ENCODE results near the gene ASIC4. TPM values are rescaled to one million over a fixed set of nuclear protein-coding genes. Genes with fewer than 3 reads are reported as not detected.

The ASIC4 gene
- total and polyA plus RNA-seq, 9 of the 15 experiments (the other 6 are each of a cell fraction or from before 2014, with no cell fraction given) = 0.07 to 19.2 (median 4.8) TPM

DNA sequence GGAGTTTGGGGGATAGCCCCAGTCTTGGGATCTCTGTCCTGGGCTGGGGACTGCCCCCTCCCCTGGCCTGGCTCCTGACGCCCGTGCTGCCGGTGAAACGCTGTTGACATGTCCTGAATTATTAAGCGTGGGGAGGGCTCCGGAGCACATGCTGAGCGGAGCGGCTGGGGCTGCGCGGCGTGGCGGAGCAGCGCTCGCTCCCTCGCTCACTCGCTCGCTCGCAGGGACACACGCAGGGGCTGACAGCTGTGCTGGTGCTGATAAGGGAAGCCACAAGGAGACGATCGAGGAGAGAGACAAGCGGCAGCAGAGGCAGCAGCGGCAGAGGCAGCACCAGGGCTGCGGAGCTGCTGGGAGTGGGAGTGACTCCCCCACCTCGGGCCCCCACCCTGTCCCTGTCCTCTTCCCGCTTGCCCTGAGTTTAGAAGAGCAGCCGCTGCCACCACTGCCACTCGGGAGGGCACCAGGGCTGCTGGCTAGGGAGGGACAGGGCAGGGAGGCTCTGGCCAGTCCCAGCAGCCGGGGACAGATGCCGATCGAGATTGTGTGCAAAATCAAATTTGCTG lies at the start of gene ASIC4 (continued):
- TF ChIP-seq NR1H2 (CRISPR knock-in tag; IDR thresholded peaks at IDR 0.05) (no peak), TRIM28 (IDR thresholded peaks at IDR 0.05) (no peak), ZNF77 (CRISPR knock-in tag; IDR thresholded peaks at IDR 0.05) (no peak), TSC22D4 (tag; IDR thresholded peaks at IDR 0.05) (no peak), BRD9 (IDR thresholded peaks at IDR 0.05; ENCODE audit: low read depth, partially characterized antibody) (no peak), NR4A1 (CRISPR knock-in tag; IDR thresholded peaks at IDR 0.05) (no peak), NR4A1 (tag; IDR thresholded peaks at IDR 0.05) (peak; percentile 67), KDM4B (IDR thresholded peaks at IDR 0.05; ENCODE audit: borderline replicate concordance in 2 of 2, low read depth in 1 of 2) (no peak; a peak in 1 of 4 replicates), KDM2B (CRISPR knock-in tag; IDR thresholded peaks at IDR 0.05) (no peak), POLR3G (IDR thresholded peaks at IDR 0.05; ENCODE audit: extremely low read depth, insufficient read length, insufficient replicate concordance) (no peak), ZNF780A (CRISPR knock-in tag; IDR thresholded peaks at IDR 0.05) (no peak), KAT7 (CRISPR knock-in tag; IDR thresholded peaks at IDR 0.05; ENCODE audit: borderline replicate concordance) (peak; percentile 81; the same call in 1 of the 2 replicates), NFATC3 (IDR thresholded peaks at IDR 0.05) (no peak), ZNF696 (CRISPR knock-in tag; conservative IDR thresholded peaks at IDR 0.05) (no peak), SRF (CRISPR knock-in tag; IDR thresholded peaks at IDR 0.05) (no peak; a peak in 1 of 4 replicates), MED1 (CRISPR knock-in tag; IDR thresholded peaks at IDR 0.05; ENCODE audit: borderline replicate concordance) (no peak), GTF2E2 (tag; IDR thresholded peaks at IDR 0.05) (no peak), STAT5A (IDR thresholded peaks at IDR 0.05; ENCODE audit: borderline replicate concordance, low read length) (peak; percentile 79), SREBF2 (CRISPR knock-in tag; IDR thresholded peaks at IDR 0.05) (no peak), FOXM1 (IDR thresholded peaks at IDR 0.05; ENCODE audit: low read depth) (peak; percentile 75), FOXM1 (CRISPR knock-in tag; IDR thresholded peaks at IDR 0.05; ENCODE audit: low read depth) (no peak), RNF2 (IDR thresholded peaks at IDR 0.05) (peak; percentile 97), PML (IDR thresholded peaks at IDR 0.05; ENCODE audit: low read length) (peak; percentile 87)
- TF ChIP-seq, protein P1, sequence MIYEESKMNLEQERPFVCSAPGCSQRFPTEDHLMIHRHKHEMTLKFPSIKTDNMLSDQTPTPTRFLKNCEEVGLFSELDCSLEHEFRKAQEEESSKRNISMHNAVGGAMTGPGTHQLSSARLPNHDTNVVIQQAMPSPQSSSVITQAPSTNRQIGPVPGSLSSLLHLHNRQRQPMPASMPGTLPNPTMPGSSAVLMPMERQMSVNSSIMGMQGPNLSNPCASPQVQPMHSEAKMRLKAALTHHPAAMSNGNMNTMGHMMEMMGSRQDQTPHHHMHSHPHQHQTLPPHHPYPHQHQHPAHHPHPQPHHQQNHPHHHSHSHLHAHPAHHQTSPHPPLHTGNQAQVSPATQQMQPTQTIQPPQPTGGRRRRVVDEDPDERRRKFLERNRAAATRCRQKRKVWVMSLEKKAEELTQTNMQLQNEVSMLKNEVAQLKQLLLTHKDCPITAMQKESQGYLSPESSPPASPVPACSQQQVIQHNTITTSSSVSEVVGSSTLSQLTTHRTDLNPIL (CRISPR knock-in tag; IDR thresholded peaks at IDR 0.05) = no peak
- TF ChIP-seq, protein P2, sequence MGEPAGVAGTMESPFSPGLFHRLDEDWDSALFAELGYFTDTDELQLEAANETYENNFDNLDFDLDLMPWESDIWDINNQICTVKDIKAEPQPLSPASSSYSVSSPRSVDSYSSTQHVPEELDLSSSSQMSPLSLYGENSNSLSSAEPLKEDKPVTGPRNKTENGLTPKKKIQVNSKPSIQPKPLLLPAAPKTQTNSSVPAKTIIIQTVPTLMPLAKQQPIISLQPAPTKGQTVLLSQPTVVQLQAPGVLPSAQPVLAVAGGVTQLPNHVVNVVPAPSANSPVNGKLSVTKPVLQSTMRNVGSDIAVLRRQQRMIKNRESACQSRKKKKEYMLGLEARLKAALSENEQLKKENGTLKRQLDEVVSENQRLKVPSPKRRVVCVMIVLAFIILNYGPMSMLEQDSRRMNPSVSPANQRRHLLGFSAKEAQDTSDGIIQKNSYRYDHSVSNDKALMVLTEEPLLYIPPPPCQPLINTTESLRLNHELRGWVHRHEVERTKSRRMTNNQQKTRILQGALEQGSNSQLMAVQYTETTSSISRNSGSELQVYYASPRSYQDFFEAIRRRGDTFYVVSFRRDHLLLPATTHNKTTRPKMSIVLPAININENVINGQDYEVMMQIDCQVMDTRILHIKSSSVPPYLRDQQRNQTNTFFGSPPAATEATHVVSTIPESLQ (CRISPR knock-in tag; IDR thresholded peaks at IDR 0.05) = peak; percentile 26; the same call in 1 of the 2 replicates
- TF ChIP-seq, protein P3, sequence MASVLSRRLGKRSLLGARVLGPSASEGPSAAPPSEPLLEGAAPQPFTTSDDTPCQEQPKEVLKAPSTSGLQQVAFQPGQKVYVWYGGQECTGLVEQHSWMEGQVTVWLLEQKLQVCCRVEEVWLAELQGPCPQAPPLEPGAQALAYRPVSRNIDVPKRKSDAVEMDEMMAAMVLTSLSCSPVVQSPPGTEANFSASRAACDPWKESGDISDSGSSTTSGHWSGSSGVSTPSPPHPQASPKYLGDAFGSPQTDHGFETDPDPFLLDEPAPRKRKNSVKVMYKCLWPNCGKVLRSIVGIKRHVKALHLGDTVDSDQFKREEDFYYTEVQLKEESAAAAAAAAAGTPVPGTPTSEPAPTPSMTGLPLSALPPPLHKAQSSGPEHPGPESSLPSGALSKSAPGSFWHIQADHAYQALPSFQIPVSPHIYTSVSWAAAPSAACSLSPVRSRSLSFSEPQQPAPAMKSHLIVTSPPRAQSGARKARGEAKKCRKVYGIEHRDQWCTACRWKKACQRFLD (CRISPR knock-in tag; IDR thresholded peaks at IDR 0.05) = peak; percentile 97

Measured in K562 (cell line).